Stimulated activated CD4-positive, alpha-beta T cell treated with anti-CD3 and anti-CD28 coated beads, Interleukin-2, amount 100 ng/mL, for 48 hours (primary cell): ENCODE measurements around the gene NEUROD4.
"Not testable (repeated sequence)": the region's sequence is repeated elsewhere in the genome, so short reads cannot be mapped to it uniquely, and the experiment has no call there.

Experiments
- DNase-seq, 2 donors: peaks; one replicate each; pipeline ENCODE4 v3.0.0-alpha.2; 2020

The NEUROD4 gene

GRCh38 chr12:55019784-55020183 lies at the start of gene NEUROD4:
Gene NEUROD4, plus strand, starts transcription at chr12:55019974. Its CDS starts 6,466 bp downstream, at chr12:55026440.
- peak in 1 of 2 donors; percentile 2 for DNase-seq

GRCh38 chr12:54970741-54971140 lies 49.0 kb upstream of the NEUROD4 start:
- DNase-seq: no peak

GRCh38 chr12:54973556-54973955 lies 46.2 kb upstream of the NEUROD4 start:
- no peak for DNase-seq

GRCh38 chr12:54974279-54974678 lies 45.5 kb upstream of the NEUROD4 start:
- DNase-seq: no peak

- no peak for DNase-seq
Measured at GRCh38 chr12:54975272-54975671, 44.5 kb upstream of the NEUROD4 start.

GRCh38 chr12:54975875-54976274 lies 43.9 kb upstream of the NEUROD4 start:
- DNase-seq: no peak

GRCh38 chr12:54977155-54977554 lies 42.6 kb upstream of the NEUROD4 start:
- no peak for DNase-seq

GRCh38 chr12:54977857-54978256 lies 41.9 kb upstream of the NEUROD4 start:
- DNase-seq: no peak

- no peak for DNase-seq
Measured at GRCh38 chr12:54980341-54980740, 39.4 kb upstream of the NEUROD4 start.

GRCh38 chr12:54981796-54982195 lies 38.0 kb upstream of the NEUROD4 start:
- DNase-seq: peak; percentile 26 to 37

GRCh38 chr12:54983536-54984101 lies 36.2 kb upstream of the NEUROD4 start:
- no peak for DNase-seq

- DNase-seq: peak; percentile 70 to 75
Measured at GRCh38 chr12:54984658-54985376, 35.0 kb upstream of the NEUROD4 start, which contains the start of gene TESPA1. Gene TESPA1, minus strand, starts transcription at chr12:54984762. Its CDS starts 10,200 bp downstream, at chr12:54974562.

- not testable (repeated sequence) for DNase-seq
Measured at GRCh38 chr12:54986773-54987172, 33.0 kb upstream of the NEUROD4 start.

- DNase-seq: no peak
Measured at GRCh38 chr12:54987611-54988231, 32.1 kb upstream of the NEUROD4 start.

- no peak for DNase-seq
Measured at GRCh38 chr12:54988402-54989054, 31.2 kb upstream of the NEUROD4 start.

- DNase-seq: no peak
Measured at GRCh38 chr12:54989829-54990228, 29.9 kb upstream of the NEUROD4 start.

- DNase-seq: no peak
Measured at GRCh38 chr12:54991161-54991990, 28.4 kb upstream of the NEUROD4 start.

- no peak for DNase-seq
Measured at GRCh38 chr12:54991991-54992375, 27.8 kb upstream of the NEUROD4 start.

GRCh38 chr12:54993181-54993835 lies 26.5 kb upstream of the NEUROD4 start:
- DNase-seq: peak in 1 of 2 donors; percentile 47

GRCh38 chr12:54996205-54996604 lies 23.6 kb upstream of the NEUROD4 start:
- DNase-seq: no peak

GRCh38 chr12:54997929-54998522 lies 21.7 kb upstream of the NEUROD4 start:
- no peak for DNase-seq
